Fibroblast of mammary gland (primary cell): ENCODE measurements around the gene ANAPC2.

Experiments
- DNase-seq: peaks from one replicate; pipeline ENCODE4 v3.0.0-alpha.2; 2010; ENCODE audit warnings: low read depth
- H3K4me3 ChIP-seq: 2 replicates; pipeline ENCODE4 v1.5.1; 2011; ENCODE audit warnings: low read depth, mild to moderate bottlenecking, low read length, moderate library complexity; ENCODE audit not compliant: control insufficient read depth
- CTCF ChIP-seq: conservative IDR thresholded peaks from 2 replicates; pipeline ENCODE4 v1.5.1; 2011; ENCODE audit warnings: low read depth, low read length, inconsistent platforms; ENCODE audit not compliant: control insufficient read depth, insufficient read depth

Gene ANAPC2

GRCh38 chr9:137191245-137191644 is 2.9 kb upstream of the ANAPC2 start:
- DNase-seq = no peak
- no peak for TF ChIP-seq CTCF
- H3K4me3 ChIP-seq = no peak overlapping the region

GRCh38 chr9:137190315-137190856 is 2.0 kb upstream of the ANAPC2 start:
- TF ChIP-seq CTCF = no peak

GRCh38 chr9:137189297-137190295 is 1.2 kb upstream of the ANAPC2 start:
- H3K4me3 ChIP-seq = peak overlapping the region; percentile 93
- no peak for DNase-seq
- TF ChIP-seq CTCF = no peak

More at GRCh38 chr9:137190315-137190856, 2.0 kb upstream of the ANAPC2 start:
- no peak for DNase-seq
- H3K4me3 ChIP-seq = no peak overlapping the region

GRCh38 chr9:137188086-137188489 is 272 bp downstream of the ANAPC2 start:
- TF ChIP-seq CTCF = no peak
- DNase-seq = no peak
- H3K4me3 ChIP-seq = peak overlapping the region; percentile 93

GRCh38 chr9:137187386-137187785 is 974 bp downstream of the ANAPC2 start:
- no peak for DNase-seq
- H3K4me3 ChIP-seq = peak overlapping the region; percentile 93
- TF ChIP-seq CTCF = no peak

GRCh38 chr9:137186385-137186784 is 2.0 kb downstream of the ANAPC2 start:
- no peak for DNase-seq
- H3K4me3 ChIP-seq = no peak overlapping the region
- no peak for TF ChIP-seq CTCF
